ENCODE results near the gene SLC7A9.

DNA sequence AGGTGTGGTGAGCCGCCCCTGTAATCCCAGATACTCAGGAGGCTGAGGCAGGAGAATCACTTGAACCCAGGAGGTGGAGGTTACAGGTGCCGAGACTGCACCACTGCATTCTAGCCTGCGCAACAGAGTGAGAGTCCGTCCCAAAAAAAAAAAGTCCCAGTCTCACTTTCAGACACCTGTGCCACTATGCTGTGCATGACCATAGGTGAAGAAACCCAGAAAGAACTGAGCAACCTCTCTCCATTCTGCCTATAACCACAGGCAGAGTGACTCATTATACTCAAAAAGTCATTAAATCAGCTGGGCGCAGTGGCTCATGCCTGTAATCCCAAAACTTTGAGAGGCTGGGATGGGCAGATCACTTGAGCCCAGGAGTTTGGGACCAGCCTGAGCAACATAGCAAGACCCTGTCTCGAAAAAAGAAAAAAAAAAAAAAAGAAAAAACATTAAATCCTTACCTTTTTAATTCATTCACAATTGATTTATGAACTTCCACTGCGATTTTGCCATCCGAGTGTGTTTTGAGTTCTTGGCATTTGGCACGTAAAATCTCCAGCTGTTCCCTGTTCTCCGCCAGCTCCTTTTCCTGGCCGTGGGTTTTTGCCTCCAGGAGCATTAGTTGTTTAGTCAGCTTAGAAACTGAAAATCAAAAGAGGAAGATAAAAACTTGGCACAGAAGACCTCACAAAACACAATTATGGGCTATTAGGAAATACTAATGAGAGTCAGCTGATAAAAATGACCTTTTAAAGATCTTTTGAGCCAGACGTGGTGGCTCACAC lies 45.5 kb upstream of the SLC7A9 start:
- TF ChIP-seq, protein P1, sequence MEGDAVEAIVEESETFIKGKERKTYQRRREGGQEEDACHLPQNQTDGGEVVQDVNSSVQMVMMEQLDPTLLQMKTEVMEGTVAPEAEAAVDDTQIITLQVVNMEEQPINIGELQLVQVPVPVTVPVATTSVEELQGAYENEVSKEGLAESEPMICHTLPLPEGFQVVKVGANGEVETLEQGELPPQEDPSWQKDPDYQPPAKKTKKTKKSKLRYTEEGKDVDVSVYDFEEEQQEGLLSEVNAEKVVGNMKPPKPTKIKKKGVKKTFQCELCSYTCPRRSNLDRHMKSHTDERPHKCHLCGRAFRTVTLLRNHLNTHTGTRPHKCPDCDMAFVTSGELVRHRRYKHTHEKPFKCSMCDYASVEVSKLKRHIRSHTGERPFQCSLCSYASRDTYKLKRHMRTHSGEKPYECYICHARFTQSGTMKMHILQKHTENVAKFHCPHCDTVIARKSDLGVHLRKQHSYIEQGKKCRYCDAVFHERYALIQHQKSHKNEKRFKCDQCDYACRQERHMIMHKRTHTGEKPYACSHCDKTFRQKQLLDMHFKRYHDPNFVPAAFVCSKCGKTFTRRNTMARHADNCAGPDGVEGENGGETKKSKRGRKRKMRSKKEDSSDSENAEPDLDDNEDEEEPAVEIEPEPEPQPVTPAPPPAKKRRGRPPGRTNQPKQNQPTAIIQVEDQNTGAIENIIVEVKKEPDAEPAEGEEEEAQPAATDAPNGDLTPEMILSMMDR (IDR thresholded peaks at IDR 0.05 in 4 of 5, conservative IDR thresholded peaks at IDR 0.05 in 1 of 5): no peak
- TF ChIP-seq POLR2A (IDR thresholded peaks at IDR 0.05): no peak

Data from gastrocnemius medialis (tissue), 4 donors.